Mesenteric fat pad (tissue), 1 donor: ENCODE data around the gene PERCC1. TPM values are rescaled to one million over a fixed set of nuclear protein-coding genes. Genes with fewer than 3 reads are reported as not detected.

Source experiments
- DNase-seq: peaks from one replicate; pipeline ENCODE4 v3.0.0-alpha.2; 2020; ENCODE audit warnings: low spot score
- total RNA-seq: library from RNA; stranded (reverse); fragmentation: NEBNext Ultra II Directional; extraction: Animal tissue kit (Norgen Biotek cat#: 25700); gene quantifications from one replicate; pipeline ENCODE4 v1.2.1, GENCODE V29; 2021
- donor health status: DM: yes; HTN: yes; CAD: no.

PERCC1 gene
- total RNA-seq, 1 donor from 2014 or later = 0.35 TPM

DNA sequence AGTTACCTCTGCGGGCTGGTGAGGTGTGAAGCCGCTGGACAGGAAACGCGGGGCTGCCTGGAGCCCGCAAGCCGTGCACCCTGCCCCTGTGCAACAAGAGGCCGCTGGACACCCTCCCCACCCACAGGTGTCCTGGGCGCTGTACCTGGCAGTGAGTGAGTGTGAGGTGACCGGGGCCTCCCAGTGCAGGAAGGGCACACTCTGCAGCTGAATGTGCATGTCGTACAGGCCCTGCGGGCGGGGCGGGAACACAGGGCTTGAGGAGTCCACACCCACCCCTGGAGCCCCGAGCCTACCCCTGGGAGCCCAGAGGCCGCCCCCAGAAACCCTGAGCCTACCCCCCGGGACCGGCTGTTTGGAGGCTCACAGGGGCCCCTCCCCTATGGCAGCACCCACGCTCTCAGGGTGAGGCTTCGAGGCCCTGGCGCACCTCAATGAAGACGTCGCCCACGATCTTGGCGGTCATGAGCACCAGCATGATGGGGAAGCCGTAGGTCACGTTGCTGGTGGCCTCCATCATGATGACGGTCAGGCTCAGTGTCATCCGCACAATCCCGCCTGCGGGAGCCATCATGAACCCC is 17.7 kb downstream of the PERCC1 start:
- no peak for DNase-seq

DNA sequence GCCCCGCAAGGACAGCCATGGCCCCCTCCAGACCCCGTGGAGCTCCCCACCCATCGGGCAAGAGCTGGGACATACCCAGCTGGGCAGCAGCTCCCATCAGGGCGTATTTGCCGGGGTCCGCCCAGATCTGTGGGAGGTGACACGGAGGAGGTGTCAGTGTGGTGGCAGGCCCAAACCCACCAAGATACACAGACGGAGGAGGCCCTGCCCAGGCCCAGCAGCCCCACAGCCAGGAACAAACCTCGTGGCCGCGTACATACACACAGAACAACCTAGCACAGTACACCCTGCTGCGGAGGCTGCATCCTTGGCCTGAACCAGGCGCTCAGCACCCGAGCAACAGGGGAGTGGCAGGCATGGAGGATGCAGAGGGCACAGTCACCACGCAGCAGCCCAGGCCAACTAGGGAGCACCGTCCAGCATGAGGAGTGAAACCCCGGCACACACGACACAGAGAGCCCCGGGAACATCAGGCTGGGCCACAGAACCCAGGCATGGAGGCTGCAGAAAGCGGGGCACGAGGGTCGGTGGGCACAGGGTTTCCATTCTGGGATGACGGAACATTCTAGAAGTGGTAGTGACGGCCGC is 18.4 kb downstream of the PERCC1 start:
- DNase-seq = no peak

GRCh38 chr16:1450218-1450617 is 19.3 kb downstream of the PERCC1 start:
- DNase-seq = no peak

DNA sequence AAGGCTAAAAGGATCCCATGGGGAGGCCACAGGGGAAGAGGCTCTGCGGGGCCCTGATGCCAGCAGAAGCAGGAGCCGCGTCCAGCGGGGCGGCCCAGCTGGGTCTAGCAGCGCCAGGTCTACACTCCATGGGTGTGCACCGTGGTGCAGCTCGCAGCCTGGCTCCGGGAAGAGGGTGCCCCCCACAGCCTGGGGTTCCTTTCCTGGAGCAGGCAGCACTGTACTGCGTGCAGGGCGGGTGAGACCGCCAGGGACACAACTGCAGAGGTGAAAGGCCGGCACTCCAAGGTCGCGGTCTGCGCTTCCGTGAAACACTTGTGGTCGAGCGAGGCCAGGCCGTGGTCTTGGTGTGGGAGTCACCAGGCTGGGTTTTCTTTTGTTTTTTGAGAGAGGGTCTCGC is 20.0 kb downstream of the PERCC1 start:
- no peak for DNase-seq

GRCh38 chr16:1451702-1452392 is 21.0 kb downstream of the PERCC1 start:
- no peak for DNase-seq

GRCh38 chr16:1452530-1452929 is 21.7 kb downstream of the PERCC1 start:
- no peak for DNase-seq

DNA sequence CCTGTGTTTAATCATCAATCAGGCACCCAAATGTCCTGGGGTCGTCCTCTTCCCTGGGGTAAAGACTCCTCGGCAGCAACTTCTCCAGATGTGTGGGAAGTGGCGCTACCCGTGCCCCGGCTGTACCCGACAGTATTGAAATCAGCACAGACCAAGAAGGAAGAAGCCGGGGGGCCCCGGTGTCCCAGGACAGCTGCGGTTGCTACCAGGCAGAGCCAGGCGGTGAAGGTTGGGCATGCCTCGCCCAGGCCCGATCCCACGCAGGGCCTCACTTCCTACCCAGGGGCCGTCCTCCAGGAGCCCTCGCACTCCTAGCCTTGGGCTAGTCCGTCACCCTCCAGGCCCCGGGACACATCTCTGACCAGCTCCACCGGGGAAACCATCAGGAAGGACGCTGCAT is 22.4 kb downstream of the PERCC1 start:
- DNase-seq = no peak

DNA sequence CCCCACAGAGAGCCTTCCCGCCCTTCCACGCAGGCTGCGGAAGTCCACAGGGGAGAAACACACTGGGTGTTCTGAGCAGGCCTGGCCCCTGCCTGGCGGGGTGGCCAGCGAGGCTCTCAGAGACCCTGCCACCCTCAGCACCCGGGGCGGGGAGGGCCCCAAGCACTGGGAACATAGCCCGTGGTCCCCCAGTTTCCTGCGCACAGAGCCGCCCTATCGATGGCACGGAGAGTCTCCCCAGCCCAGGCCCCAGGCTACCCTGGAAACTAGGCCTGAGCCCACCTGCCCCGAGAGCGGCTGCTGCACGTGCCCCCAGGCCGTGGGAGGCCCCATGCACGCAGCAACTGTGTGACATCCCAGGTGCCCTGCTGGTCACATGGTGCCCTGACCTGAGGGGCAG is 23.7 kb downstream of the PERCC1 start:
- no peak for DNase-seq

DNA sequence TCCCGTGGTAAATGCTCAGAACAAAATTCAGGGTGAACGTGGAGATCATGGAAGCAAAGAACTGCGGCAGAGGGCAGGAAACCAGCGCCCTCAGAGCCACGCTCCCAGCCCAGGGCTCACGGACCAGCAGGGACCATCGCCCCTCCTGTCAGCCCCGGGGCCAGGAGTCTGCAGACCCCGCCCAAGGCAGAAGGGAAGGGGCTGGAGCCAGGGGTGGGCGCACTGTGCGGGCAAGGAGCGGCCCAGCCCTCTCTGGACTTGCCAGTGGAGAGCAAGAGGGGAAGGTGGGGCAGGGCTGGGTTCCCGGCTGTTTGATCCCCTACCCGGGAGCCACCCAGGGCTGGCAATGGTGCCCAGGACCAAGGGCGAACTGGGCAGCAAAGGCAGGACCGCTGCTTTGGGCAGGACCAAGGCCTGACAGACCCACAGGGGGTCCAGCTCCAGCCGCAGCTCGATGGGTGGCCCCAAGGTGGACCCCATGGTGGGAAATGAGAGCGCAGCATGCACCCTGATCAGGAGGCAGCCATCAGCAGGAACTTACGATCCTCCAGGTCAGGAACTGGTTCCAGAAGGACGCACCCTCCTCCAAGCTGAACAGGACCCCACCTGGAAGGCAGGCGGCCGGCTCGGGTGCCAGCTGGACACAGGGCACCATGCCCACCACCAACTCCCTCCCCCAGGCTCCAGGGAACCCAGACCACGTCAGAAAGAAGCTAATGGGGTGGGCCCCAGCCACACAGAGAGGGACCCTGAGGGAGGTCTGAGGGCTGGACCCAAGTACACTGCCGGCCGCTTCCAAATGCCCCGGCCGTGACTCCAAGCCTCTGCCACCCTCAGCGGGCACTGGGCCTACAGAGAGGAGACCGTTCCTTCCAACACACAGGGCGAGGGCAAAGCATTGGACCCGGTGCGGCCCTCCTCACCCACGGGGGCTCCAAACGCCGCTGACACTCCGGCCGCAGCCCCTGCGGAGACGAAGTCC is 24.6 kb downstream of the PERCC1 start:
- no peak for DNase-seq

GRCh38 chr16:1456951-1457350 is 26.1 kb downstream of the PERCC1 start:
- no peak for DNase-seq

GRCh38 chr16:1457489-1458245 is 26.8 kb downstream of the PERCC1 start:
- no peak for DNase-seq

- no peak for DNase-seq
These were observed 27.6 kb downstream of the PERCC1 start for GRCh38 chr16:1458336-1458976.

- DNase-seq = no peak
These were observed 28.1 kb downstream of the PERCC1 start for GRCh38 chr16:1458977-1459341.

DNA sequence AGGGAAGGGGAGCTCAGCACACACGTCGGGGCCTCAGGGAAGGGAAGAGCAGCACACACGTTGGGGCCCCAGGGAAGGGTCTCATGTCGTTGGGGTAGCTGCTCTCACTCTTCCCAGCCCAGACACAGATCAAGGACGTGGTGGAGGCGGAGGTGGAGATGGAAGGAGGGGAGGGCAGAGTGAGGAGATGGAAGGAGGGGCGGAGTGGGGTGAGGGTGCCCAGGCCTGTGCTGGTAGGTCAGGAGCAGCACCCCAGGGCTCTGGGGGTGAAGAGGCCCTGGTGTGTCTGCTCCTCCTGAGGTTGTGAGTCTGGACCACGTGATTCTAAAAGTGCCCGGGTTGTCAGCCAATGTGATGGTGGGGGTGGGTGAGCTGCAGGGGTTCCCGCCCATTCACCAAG is 29.1 kb downstream of the PERCC1 start:
- no peak for DNase-seq

GRCh38 chr16:1460602-1461138 is 29.8 kb downstream of the PERCC1 start:
- no peak for DNase-seq

GRCh38 chr16:1461146-1461545 is 30.3 kb downstream of the PERCC1 start:
- DNase-seq = no peak

DNA sequence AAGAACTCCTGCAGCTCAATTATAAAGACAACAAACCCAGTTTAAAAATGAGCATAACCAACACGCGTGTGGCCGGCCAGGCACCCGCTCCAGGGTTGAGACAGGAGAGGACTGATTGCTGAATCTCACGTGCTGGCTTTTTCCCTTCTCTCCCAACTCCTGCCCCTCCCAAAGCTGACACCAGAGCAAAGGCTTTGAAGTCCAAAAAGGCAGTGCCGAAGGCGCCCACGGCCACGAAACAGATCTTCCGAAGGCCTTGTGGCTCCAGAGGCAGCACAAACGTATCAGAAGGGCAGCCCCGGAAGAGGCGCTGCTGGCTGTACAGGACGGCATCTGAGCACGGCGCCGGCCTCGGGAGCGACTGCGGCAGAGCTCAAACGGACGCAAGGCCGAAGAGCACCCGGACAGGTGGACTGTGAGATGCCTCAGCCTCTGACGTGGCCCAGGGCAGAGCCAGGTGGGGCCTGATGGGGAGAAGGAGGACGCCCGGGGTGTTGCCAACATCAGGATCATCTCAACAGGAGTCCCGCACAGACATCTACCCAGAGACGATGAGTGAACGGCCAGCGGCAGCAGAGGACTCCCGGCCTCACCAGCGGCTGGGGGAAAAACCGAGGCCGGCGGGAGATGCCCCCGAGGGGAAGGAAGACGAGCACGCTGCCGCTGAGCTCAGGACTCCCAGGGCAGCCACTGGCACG is 33.5 kb downstream of the PERCC1 start:
- no peak for DNase-seq

DNA sequence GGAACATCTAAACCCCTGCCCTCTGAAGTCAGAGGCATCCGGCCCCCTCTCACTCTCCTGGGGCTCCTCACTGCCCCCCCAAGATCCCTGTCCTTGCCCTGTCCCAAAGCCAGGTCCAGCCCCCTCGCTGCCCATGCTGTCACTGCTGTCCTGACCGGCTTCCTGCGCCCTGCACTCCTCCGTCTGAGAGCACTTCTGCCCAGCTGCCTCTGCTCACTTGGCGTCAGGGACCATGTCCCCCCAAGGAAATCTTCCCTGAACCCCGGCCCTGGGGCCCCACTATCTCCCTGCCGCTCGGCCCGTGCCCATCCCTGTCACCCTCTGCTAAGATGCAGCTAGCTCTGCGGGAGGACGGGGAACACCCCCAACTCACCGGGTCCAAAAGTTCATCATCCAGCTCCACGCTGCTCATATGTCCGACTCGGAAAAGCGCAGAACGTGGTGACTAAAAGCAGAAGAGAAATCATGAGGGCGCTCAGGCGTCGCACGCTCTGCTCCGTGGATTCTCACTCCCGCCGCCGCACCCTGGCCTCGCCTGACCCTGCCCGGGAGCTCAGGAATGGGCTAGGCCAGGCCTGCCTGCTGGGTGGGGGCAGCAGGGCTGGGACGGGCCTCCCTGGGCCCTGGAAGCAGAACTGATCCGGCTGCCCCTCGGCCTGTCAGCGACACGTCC is 34.2 kb downstream of the PERCC1 start:
- DNase-seq = no peak

DNA sequence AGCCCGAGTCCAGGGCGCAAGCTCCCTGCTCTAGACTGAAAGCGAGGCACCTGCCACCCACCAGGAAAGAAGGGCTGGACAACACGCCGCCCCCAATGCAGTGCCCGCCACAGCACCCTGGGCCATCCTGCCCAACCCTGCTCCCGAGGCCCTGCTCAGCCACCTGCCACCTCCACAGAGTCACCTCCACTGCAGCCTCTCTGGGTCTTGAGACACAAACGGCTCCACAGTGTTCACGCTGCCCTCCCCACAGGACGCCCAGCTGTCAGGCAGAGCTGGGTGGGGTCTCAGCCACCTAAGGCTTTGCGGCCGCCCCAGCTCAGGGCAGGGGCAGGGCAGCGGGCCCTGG is 34.7 kb downstream of the PERCC1 start:
- no peak for DNase-seq
